ENCODE measurements around the gene KRT81.

Gene KRT81

GRCh38 chr12:52271158-52271557, 20.2 kb downstream of the KRT81 start:
- TF ChIP-seq CTCF (IDR thresholded peaks at IDR 0.05; ENCODE audit: unreplicated experiment in 3 of 3): no peak
- H3K9me3 Mint-ChIP-seq: no peaks in the 10 kb centered on the region
- no peak overlapping the region for H3K4me3 Mint-ChIP-seq
- peaks cover 27% of the 10 kb centered on the region for H3K27me3 Mint-ChIP-seq (ENCODE audit: low read depth)
- no peaks in the 10 kb centered on the region for H3K4me1 Mint-ChIP-seq
- H3K27ac Mint-ChIP-seq: no peak overlapping the region
- H3K36me3 Mint-ChIP-seq (ENCODE audit: low read depth): no peaks in the 10 kb centered on the region

DNA sequence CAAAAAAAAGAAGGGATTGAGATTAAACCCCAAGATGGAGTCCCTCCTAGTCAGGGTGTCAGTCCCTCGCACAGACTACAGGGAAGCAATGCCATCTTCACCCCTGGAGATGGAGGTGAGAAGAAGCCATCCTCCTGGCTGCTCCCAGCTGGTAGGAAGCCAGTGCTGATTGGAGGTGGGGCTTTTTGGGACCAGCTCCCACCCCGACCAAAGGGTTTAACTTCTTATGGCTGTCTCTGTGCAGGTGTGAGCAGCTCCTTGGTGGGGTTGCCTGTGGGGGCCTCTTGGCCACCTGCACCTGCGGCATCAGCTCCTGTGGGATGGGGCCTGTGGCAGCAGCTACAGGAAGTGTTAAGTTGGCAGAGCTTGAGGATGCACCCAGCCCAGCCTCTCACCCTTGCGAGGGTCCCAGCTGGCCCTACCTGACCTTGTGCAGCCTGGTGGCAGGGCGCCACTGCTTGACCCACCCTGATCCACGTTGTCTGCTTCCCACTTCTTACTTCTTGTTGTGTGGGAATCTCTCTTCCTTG, 20.7 kb downstream of the KRT81 start:
- Mint-ChIP-seq H3K27ac (no peak overlapping the region), H3K36me3 (ENCODE audit: low read depth) (no peaks in the 10 kb centered on the region), H3K27me3 (ENCODE audit: low read depth) (peaks cover 27% of the 10 kb centered on the region), H3K9me3 (no peaks in the 10 kb centered on the region), H3K4me1 (peaks cover 4% of the 10 kb centered on the region), H3K4me3 (no peak overlapping the region)
- no peak for TF ChIP-seq CTCF (IDR thresholded peaks at IDR 0.05; ENCODE audit: unreplicated experiment in 3 of 3)

DNA sequence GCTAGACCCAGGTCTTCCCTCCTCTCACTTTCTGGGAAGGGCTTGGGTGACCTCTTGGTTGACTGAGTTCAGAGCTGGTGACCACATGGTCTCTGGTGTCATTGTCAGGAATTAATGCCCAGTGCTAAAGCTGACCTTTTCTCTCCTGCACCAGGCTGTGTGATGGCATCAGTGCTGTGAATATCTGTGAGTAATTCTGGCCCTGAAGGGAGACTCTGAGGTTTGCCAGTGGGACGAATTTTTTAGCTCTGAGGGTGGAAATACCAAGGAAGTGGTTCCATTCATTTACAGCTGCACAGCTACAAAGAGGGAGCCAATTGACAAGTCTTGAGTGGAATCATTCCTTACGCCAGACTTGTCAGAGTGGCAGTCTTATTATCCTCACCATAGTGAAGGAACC, 23.1 kb downstream of the KRT81 start:
- Mint-ChIP-seq H3K4me3 (no peak overlapping the region), H3K36me3 (ENCODE audit: low read depth) (no peaks in the 10 kb centered on the region), H3K27ac (no peak overlapping the region), H3K27me3 (ENCODE audit: low read depth) (peaks cover 29% of the 10 kb centered on the region), H3K9me3 (no peaks in the 10 kb centered on the region), H3K4me1 (peaks cover 17% of the 10 kb centered on the region)
- no peak for TF ChIP-seq CTCF (IDR thresholded peaks at IDR 0.05; ENCODE audit: unreplicated experiment in 3 of 3)

DNA sequence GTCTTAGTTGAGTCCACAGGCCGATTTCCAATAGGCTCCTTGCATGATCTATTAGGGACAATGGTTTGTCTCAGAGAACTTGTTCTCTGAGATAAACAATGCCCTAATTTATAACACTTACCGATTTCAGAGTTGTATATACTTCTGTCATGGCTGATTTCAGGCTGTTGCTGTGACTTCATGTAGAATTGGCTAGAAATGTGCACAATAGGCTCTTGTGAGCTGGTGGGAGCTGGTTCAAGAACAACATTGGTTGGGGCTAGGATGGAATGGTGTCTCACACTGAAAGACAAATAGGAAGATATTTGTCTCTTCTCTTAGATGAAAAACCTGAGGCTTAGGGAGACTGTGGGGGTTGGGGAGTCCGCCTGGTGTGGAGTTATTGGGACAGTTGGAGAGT, 23.6 kb downstream of the KRT81 start:
- Mint-ChIP-seq H3K36me3 (ENCODE audit: low read depth) (no peaks in the 10 kb centered on the region), H3K4me3 (no peak overlapping the region), H3K27me3 (ENCODE audit: low read depth) (peaks cover 25% of the 10 kb centered on the region), H3K27ac (no peak overlapping the region), H3K9me3 (no peaks in the 10 kb centered on the region), H3K4me1 (peaks cover 17% of the 10 kb centered on the region)
- TF ChIP-seq CTCF (IDR thresholded peaks at IDR 0.05; ENCODE audit: unreplicated experiment in 3 of 3): no peak

DNA sequence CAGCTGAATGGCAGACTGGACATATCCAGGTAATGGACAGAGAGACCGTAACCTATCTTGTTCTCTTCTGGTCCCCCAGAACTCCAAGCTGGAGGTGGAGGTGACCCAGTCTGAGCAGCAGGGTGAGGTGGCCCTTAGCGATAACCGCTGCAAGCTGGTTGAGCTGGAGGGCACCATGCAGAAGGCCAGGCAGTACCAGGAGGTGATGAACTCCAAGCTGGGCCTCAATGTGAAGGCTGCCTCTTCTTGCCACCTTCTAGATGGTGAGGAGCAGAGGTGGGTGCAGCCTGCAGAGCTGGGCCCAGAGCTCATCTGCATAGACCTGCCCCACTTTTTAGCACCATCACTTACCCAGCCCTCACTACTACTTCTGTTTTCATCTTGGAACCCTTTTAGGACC, 24.1 kb downstream of the KRT81 start:
- no peak overlapping the region for H3K27ac Mint-ChIP-seq
- peaks cover 17% of the 10 kb centered on the region for H3K4me1 Mint-ChIP-seq
- H3K27me3 Mint-ChIP-seq (ENCODE audit: low read depth): peaks cover 25% of the 10 kb centered on the region
- no peaks in the 10 kb centered on the region for H3K36me3 Mint-ChIP-seq (ENCODE audit: low read depth)
- H3K9me3 Mint-ChIP-seq: no peaks in the 10 kb centered on the region
- no peak overlapping the region for H3K4me3 Mint-ChIP-seq
- TF ChIP-seq CTCF (IDR thresholded peaks at IDR 0.05; ENCODE audit: unreplicated experiment in 3 of 3): no peak

- H3K9me3 Mint-ChIP-seq: peaks cover 2% of the 10 kb centered on the region
- no peak for TF ChIP-seq CTCF (IDR thresholded peaks at IDR 0.05; ENCODE audit: unreplicated experiment in 3 of 3)
- peaks cover 21% of the 10 kb centered on the region for H3K4me1 Mint-ChIP-seq
- H3K27ac Mint-ChIP-seq: no peak overlapping the region
- no peaks in the 10 kb centered on the region for H3K36me3 Mint-ChIP-seq (ENCODE audit: low read depth)
- H3K27me3 Mint-ChIP-seq (ENCODE audit: low read depth): peaks cover 29% of the 10 kb centered on the region
- H3K4me3 Mint-ChIP-seq: no peak overlapping the region
Observed at GRCh38 chr12:52266514-52266913, 24.8 kb downstream of the KRT81 start.

Measured in nephron (organoid).